ENCODE results near the gene DHDH.

DHDH gene

GRCh38 chr19:48968179-48968661, 34.7 kb downstream of the DHDH start:
- peaks cover 54% of the 10 kb centered on the region for H3K36me3 ChIP-seq
- peaks cover 49 to 53% of the 10 kb centered on the region in 2 experiments for H3K4me1 ChIP-seq (ENCODE audit: control insufficient read depth in 1 of 2, insufficient read depth in 1 of 2, low read depth in 1 of 2, low read length in 1 of 2)
- H3K9me3 ChIP-seq: no peaks in the 10 kb centered on the region
- H3K4me3 ChIP-seq (ENCODE audit: low read depth in 1 of 2, low read length in 1 of 2): peak overlapping the region; percentile 89 to 100
- no peaks in the 10 kb centered on the region for H3K27me3 ChIP-seq
- H3K27ac ChIP-seq: peak overlapping the region; percentile 98
- TF ChIP-seq CTCF (IDR thresholded peaks at IDR 0.05): no peak

GRCh38 chr19:48968813-48969218, 35.3 kb downstream of the DHDH start:
- TF ChIP-seq CTCF (IDR thresholded peaks at IDR 0.05): no peak
- Histone ChIP-seq H3K27ac (peak overlapping the region; percentile 98), H3K4me1 (ENCODE audit: control insufficient read depth in 1 of 2, insufficient read depth in 1 of 2, low read depth in 1 of 2, low read length in 1 of 2) (peaks cover 46 to 47% of the 10 kb centered on the region in 2 experiments), H3K36me3 (peaks cover 59% of the 10 kb centered on the region), H3K27me3 (no peaks in the 10 kb centered on the region), H3K4me3 (ENCODE audit: low read depth in 1 of 2, low read length in 1 of 2) (no peak overlapping the region), H3K9me3 (no peaks in the 10 kb centered on the region)

- no peak overlapping the region for H3K4me3 ChIP-seq (ENCODE audit: low read depth in 1 of 2, low read length in 1 of 2)
- H3K4me1 ChIP-seq (ENCODE audit: control insufficient read depth in 1 of 2, insufficient read depth in 1 of 2, low read depth in 1 of 2, low read length in 1 of 2): peaks cover 40 to 45% of the 10 kb centered on the region in 2 experiments
- H3K27me3 ChIP-seq: no peaks in the 10 kb centered on the region
- H3K36me3 ChIP-seq: peaks cover 65% of the 10 kb centered on the region
- no peak for TF ChIP-seq CTCF (IDR thresholded peaks at IDR 0.05)
- peak overlapping the region; percentile 98 for H3K27ac ChIP-seq
- no peaks in the 10 kb centered on the region for H3K9me3 ChIP-seq
Observed at GRCh38 chr19:48969276-48970138, 36.0 kb downstream of the DHDH start.

GRCh38 chr19:48970139-48970766, 36.8 kb downstream of the DHDH start:
- no peaks in the 10 kb centered on the region for H3K27me3 ChIP-seq
- no peak for TF ChIP-seq CTCF (IDR thresholded peaks at IDR 0.05)
- no peaks in the 10 kb centered on the region for H3K9me3 ChIP-seq
- H3K4me1 ChIP-seq (ENCODE audit: control insufficient read depth in 1 of 2, insufficient read depth in 1 of 2, low read depth in 1 of 2, low read length in 1 of 2): peaks cover 36 to 42% of the 10 kb centered on the region in 2 experiments
- H3K27ac ChIP-seq: peak overlapping the region; percentile 98
- H3K36me3 ChIP-seq: peaks cover 69% of the 10 kb centered on the region
- H3K4me3 ChIP-seq (ENCODE audit: low read depth in 1 of 2, low read length in 1 of 2): no peak overlapping the region

- H3K27me3 ChIP-seq: no peaks in the 10 kb centered on the region
- H3K4me3 ChIP-seq (ENCODE audit: low read depth in 1 of 2, low read length in 1 of 2): no peak overlapping the region
- peak; percentile 95 for TF ChIP-seq CTCF (IDR thresholded peaks at IDR 0.05)
- peaks cover 70% of the 10 kb centered on the region for H3K36me3 ChIP-seq
- H3K9me3 ChIP-seq: no peaks in the 10 kb centered on the region
- peaks cover 36 to 42% of the 10 kb centered on the region in 2 experiments for H3K4me1 ChIP-seq (ENCODE audit: control insufficient read depth in 1 of 2, insufficient read depth in 1 of 2, low read depth in 1 of 2, low read length in 1 of 2)
- H3K27ac ChIP-seq: peak overlapping the region; percentile 98
Observed at GRCh38 chr19:48970923-48971395, 37.5 kb downstream of the DHDH start.
